ENCODE data around the gene PRF1. TPM values are rescaled to one million over a fixed set of nuclear protein-coding genes. Genes with fewer than 3 reads are reported as not detected.

The PRF1 gene
- total and polyA plus RNA-seq, 2 of the 13 experiments (the other 11 are each of a cell fraction or from before 2014, with no cell fraction given): 1.00 to 1.4 TPM

DNA sequence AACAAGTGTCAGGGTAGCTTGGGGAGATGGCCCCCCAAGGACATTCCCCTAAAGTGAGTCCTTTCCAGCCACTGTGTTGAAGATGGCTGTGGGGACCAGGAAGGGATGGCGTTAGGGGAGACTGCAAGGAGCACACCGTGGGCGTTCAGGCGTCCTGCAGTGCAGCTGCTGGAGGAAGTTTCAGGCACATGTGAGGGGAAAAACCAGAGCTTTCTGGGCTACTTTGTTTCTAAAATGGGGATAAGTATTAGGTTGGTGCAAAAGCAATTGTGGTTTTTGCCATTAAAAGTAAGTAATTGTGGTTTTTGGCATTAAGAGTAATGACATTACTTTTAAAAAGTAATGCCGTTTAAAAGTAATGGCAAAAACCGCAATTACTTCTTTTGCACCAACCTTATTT lies 14.3 kb downstream of the PRF1 start (continued):
- no peak for TF ChIP-seq ZNF350 (CRISPR knock-in tag; IDR thresholded peaks at IDR 0.05; ENCODE audit: borderline replicate concordance, low read depth)
- TF ChIP-seq RXRB (CRISPR knock-in tag; IDR thresholded peaks at IDR 0.05; ENCODE audit: borderline replicate concordance): no peak
- TF ChIP-seq, protein P1, sequence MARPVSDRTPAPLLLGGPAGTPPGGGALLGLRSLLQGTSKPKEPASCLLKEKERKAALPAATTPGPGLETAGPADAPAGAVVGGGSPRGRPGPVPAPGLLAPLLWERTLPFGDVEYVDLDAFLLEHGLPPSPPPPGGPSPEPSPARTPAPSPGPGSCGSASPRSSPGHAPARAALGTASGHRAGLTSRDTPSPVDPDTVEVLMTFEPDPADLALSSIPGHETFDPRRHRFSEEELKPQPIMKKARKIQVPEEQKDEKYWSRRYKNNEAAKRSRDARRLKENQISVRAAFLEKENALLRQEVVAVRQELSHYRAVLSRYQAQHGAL (CRISPR knock-in tag; IDR thresholded peaks at IDR 0.05; ENCODE audit: not compliant biosample characterization): no peak
- no peak for TF ChIP-seq GATAD1 (CRISPR knock-in tag; IDR thresholded peaks at IDR 0.05)
- TF ChIP-seq ASH2L (IDR thresholded peaks at IDR 0.05; ENCODE audit: insufficient read length, low read depth, low read length): no peak

- Histone ChIP-seq H3K9ac (ENCODE audit: insufficient read depth, low read depth, low read length) (no peak overlapping the region), H4K20me1 (ENCODE audit: insufficient read depth, low read length) (no peaks in the 10 kb centered on the region), H3K27ac (ENCODE audit: extremely low read length, insufficient read depth, low read length) (no peak overlapping the region), H3K4me1 (ENCODE audit: insufficient read depth, low read length) (no peaks in the 10 kb centered on the region), H3K4me2 (ENCODE audit: low read depth, low read length) (no peak overlapping the region), H3K4me3 (replicated peaks in 1 of 3; ENCODE audit: insufficient read depth in 1 of 3, low read depth in 2 of 3, low read length in 3 of 3) (no peak overlapping the region), H3K27me3 (ENCODE audit: control insufficient read depth in 1 of 2, insufficient read depth in 2 of 2, low read length in 2 of 2) (peaks cover 0 to 3% of the 10 kb centered on the region in 2 experiments; a peak in 2 of 5 replicates), H3K79me2 (ENCODE audit: insufficient read depth, low read length) (no peaks in the 10 kb centered on the region), H3K36me3 (replicated peaks in 1 of 2; ENCODE audit: control insufficient read depth in 1 of 2, insufficient read depth in 2 of 2, low read length in 2 of 2) (no peaks in the 10 kb centered on the region), H2AFZ (ENCODE audit: low read length) (no peak overlapping the region), H3K9me3 (ENCODE audit: low read length) (no peaks in the 10 kb centered on the region)
- in situ Hi-C loops (cut with HindIII; ENCODE audit: extremely low pct_ligation_motif_present, low pct_unique_long_range_greater_than_20kb): no loop called here
- CTCF ChIA-PET (ENCODE audit: low intra/inter-chr PET ratio, low total read pairs): no interaction called here
- ATAC-seq (no peak), DNase-seq (ENCODE audit: low spot score) (no peak), FAIRE-seq (no peak)
- TF ChIP-seq, protein P2, sequence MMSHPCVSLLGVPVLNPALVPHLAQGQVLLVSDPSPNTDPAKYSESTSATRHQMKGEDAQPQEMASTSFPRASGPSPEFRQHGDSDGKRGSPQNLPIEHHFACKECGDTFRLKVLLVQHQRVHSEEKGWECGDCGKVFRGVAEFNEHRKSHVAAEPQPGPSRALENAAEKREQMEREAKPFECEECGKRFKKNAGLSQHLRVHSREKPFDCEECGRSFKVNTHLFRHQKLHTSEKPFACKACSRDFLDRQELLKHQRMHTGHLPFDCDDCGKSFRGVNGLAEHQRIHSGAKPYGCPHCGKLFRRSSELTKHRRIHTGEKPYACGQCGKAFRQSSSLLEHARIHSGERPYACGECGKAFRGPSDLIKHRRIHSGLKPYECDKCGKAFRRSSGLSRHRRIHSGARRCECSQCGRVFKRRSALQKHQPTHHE (CRISPR knock-in tag; IDR thresholded peaks at IDR 0.05; ENCODE audit: borderline replicate concordance): no peak
- intact Hi-C loops (cut with micrococcal nuclease; ENCODE audit: unreplicated experiment): no loop called here
- 24% methylated on average over 8 of the region's 8 CpGs for WGBS (ENCODE audit: low lambda C conversion rate)
- POLR2A ChIA-PET: no interaction called here
- BruUV-seq (replicated peaks): no TSS peak
These were observed 15.4 kb downstream of the PRF1 start for GRCh38 chr10:70587045-70587658.
